Measurements from ENCODE around the gene RUSF1. TPM values are rescaled to one million over a fixed set of nuclear protein-coding genes. Genes with fewer than 3 reads are reported as not detected.

The RUSF1 gene
- total and polyA plus RNA-seq, 9 of the 15 experiments (the other 6 are each of a cell fraction or from before 2014, with no cell fraction given): 0.80 to 52.8 (median 27.6) TPM

DNA sequence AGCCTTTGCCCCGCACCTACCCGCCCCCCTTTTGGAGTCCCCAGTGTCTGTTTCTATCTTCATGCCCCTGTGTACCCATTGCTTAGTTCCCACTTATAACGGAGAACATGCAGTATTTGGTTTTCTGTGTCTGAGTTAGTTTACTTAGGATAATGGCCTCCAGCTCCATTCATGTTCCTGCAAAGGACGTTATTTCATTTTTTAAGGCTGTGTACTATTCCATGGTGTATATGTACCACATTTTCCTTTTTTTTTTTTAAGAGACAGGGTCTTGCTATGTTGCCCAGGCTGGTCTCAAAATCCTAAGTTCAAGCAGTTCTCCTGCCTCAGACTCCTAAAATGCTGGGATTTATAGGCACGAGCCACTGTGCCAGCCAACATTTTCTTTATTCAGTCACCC lies 40.3 kb downstream of the RUSF1 start:
- ATAC-seq: no peak
- intact Hi-C loops (cut with micrococcal nuclease) (no loop called here), in situ Hi-C loops (cut with MboI) (no loop called here)
- CTCF ChIA-PET (ENCODE audit: low intra/inter-chr PET ratio): no interaction called here
- Histone ChIP-seq H3K4me1 (replicated peaks in 1 of 2; ENCODE audit: control insufficient read depth in 2 of 2, insufficient read depth in 2 of 2, low read length in 2 of 2) (peaks cover 0 to 27% of the 10 kb centered on the region in 2 experiments; a peak in 3 of 5 replicates), H3K36me3 (ENCODE audit: control insufficient read depth, insufficient read depth, low read length) (peaks cover 33% of the 10 kb centered on the region; the same call in 2 of the 3 replicates), H3K9me1 (ENCODE audit: control insufficient read depth, insufficient read depth, low read length) (no peaks in the 10 kb centered on the region), H3K4me2 (ENCODE audit: insufficient read depth, low read length) (no peak overlapping the region), H3K9me3 (replicated peaks; ENCODE audit: control insufficient read depth, insufficient read depth, low read depth, low read length) (no peaks in the 10 kb centered on the region), H2AFZ (ENCODE audit: low read depth, low read length) (no peak overlapping the region), H3K27ac (ENCODE audit: extremely low read depth, low read depth, low read length) (no peak overlapping the region), H3K27me3 (ENCODE audit: control insufficient read depth in 2 of 2, insufficient read depth in 2 of 2, low read length in 2 of 2) (no peaks in the 10 kb centered on the region), H4K20me1 (replicated peaks; ENCODE audit: control insufficient read depth, insufficient read depth, low read length) (no peaks in the 10 kb centered on the region), H3K79me2 (ENCODE audit: control insufficient read depth, insufficient read depth, low read length) (no peaks in the 10 kb centered on the region), H3K4me3 (no peak overlapping the region), H3K9ac (ENCODE audit: insufficient read depth in 1 of 2, low read depth in 2 of 2, low read length in 2 of 2) (no peak overlapping the region)
- DNase-seq (ENCODE audit: extremely low read depth in 1 of 4, low spot score in 3 of 4): no peak
- POLR2A ChIA-PET: interaction anchor here (0.6 to 3.5 kb wide), 3 partner anchors 8 to 345 kb away, joined by 3 to 15 read pairs (median 3); no protein-coding TSS in a partner anchor
- no TSS peak for BruUV-seq (replicated peaks)
- TF ChIP-seq ZNF146 (CRISPR knock-in tag; IDR thresholded peaks at IDR 0.05; ENCODE audit: unreplicated experiment) (peak; percentile 68), TCF3 (CRISPR knock-in tag; IDR thresholded peaks at IDR 0.05) (no peak), ZNF121 (CRISPR knock-in tag; conservative IDR thresholded peaks at IDR 0.05) (peak; percentile 71)
- TF ChIP-seq, protein P1, sequence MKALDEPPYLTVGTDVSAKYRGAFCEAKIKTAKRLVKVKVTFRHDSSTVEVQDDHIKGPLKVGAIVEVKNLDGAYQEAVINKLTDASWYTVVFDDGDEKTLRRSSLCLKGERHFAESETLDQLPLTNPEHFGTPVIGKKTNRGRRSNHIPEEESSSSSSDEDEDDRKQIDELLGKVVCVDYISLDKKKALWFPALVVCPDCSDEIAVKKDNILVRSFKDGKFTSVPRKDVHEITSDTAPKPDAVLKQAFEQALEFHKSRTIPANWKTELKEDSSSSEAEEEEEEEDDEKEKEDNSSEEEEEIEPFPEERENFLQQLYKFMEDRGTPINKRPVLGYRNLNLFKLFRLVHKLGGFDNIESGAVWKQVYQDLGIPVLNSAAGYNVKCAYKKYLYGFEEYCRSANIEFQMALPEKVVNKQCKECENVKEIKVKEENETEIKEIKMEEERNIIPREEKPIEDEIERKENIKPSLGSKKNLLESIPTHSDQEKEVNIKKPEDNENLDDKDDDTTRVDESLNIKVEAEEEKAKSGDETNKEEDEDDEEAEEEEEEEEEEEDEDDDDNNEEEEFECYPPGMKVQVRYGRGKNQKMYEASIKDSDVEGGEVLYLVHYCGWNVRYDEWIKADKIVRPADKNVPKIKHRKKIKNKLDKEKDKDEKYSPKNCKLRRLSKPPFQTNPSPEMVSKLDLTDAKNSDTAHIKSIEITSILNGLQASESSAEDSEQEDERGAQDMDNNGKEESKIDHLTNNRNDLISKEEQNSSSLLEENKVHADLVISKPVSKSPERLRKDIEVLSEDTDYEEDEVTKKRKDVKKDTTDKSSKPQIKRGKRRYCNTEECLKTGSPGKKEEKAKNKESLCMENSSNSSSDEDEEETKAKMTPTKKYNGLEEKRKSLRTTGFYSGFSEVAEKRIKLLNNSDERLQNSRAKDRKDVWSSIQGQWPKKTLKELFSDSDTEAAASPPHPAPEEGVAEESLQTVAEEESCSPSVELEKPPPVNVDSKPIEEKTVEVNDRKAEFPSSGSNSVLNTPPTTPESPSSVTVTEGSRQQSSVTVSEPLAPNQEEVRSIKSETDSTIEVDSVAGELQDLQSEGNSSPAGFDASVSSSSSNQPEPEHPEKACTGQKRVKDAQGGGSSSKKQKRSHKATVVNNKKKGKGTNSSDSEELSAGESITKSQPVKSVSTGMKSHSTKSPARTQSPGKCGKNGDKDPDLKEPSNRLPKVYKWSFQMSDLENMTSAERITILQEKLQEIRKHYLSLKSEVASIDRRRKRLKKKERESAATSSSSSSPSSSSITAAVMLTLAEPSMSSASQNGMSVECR (CRISPR knock-in tag; IDR thresholded peaks at IDR 0.05): no peak
- FAIRE-seq: no peak
- WGBS (ENCODE audit: insufficient coverage, low coverage, missing lambda C conversion rate): 73% methylated on average over 5 of the region's 5 CpGs

All from K562 (cell line).